OCI-LY7 (cell line): Measurements from ENCODE around the gene TTC38. TPM values are rescaled to one million over a fixed set of nuclear protein-coding genes. Genes with fewer than 3 reads are reported as not detected.

Experiments
- Bru-seq: library from RNA; stranded (reverse); fragments of 400-500 nt; gene quantifications from one replicate; lab custom pipeline; 2021; lab: Mats Ljungman, UMichigan
- BruChase-seq, 2 experiments: library from RNA; stranded (reverse); fragments of 400-500 nt; gene quantifications; one replicate each; lab custom pipeline; 2021; lab: Mats Ljungman, UMichigan
- BruUV-seq: library from RNA; stranded (reverse); fragments of 400-500 nt; replicated peaks from 2 replicates; lab custom pipeline; 2021; lab: Mats Ljungman, UMichigan
- CTCF ChIA-PET: fragments of 300-600 bp; sonication (Branson Sonifier 250); formaldehyde crosslinking; loops from one replicate; lab custom pipeline; 2022; ENCODE audit warnings: antibody characterized with exemption; ENCODE audit not compliant: unreplicated experiment; lab: Charles Lee
- POLR2A ChIA-PET: fragments of 300-600 bp; sonication (Branson Sonifier 250); formaldehyde crosslinking; loops from one replicate; lab custom pipeline; 2022; ENCODE audit warnings: antibody characterized with exemption; lab: Charles Lee
- DNase-seq: peaks from one replicate; pipeline ENCODE4 v3.0.0-alpha.2; 2015; ENCODE audit warnings: low spot score
- H2AFZ ChIP-seq: fragments of 200-600 bp; sonication (generic), shearing (Covaris generic); 2 replicates; pipeline ENCODE4 v1.6.1; 2014; ENCODE audit warnings: mild to moderate bottlenecking, antibody characterized with exemption, low read length, moderate library complexity
- H3K27ac ChIP-seq: fragments of 200-600 bp; sonication (generic); 2 replicates; pipeline ENCODE4 v1.5.1; 2014; ENCODE audit warnings: mixed run types, low read depth, mild to moderate bottlenecking, moderate library complexity, low read length, inconsistent platforms; ENCODE audit not compliant: poor library complexity, severe bottlenecking
- H3K36me3 ChIP-seq: fragments of 200-600 bp; sonication (generic); 2 replicates; pipeline ENCODE4 v1.6.1; 2014; ENCODE audit warnings: mild to moderate bottlenecking, antibody characterized with exemption, low read length, moderate library complexity, mixed read lengths; ENCODE audit not compliant: insufficient read depth
- H3K4me1 ChIP-seq: fragments of 200-600 bp; sonication (generic); 2 replicates; pipeline ENCODE4 v1.5.1; 2014; ENCODE audit warnings: mild to moderate bottlenecking, low read length; ENCODE audit not compliant: insufficient read depth, poor library complexity, severe bottlenecking
- H3K4me2 ChIP-seq: fragments of 200-600 bp; sonication (generic); 2 replicates; pipeline ENCODE4 v1.6.1; 2014; ENCODE audit warnings: mild to moderate bottlenecking, low read length
- H3K4me3 ChIP-seq: fragments of 200-600 bp; sonication (generic); 2 replicates; pipeline ENCODE4 v1.5.1; 2014; ENCODE audit warnings: mild to moderate bottlenecking, low read depth, low read length; ENCODE audit not compliant: poor library complexity, severe bottlenecking
- H3K79me2 ChIP-seq: fragments of 200-600 bp; sonication (generic); 2 replicates; pipeline ENCODE4 v1.6.1; 2016; ENCODE audit warnings: low read depth, mild to moderate bottlenecking, low read length, moderate library complexity, mixed read lengths; ENCODE audit not compliant: insufficient read depth
- H3K9me2 ChIP-seq: fragments of 200-600 bp; sonication (generic); 2 replicates; pipeline ENCODE4 v1.6.1; 2016; ENCODE audit warnings: mild to moderate bottlenecking, low read length, mixed read lengths; ENCODE audit not compliant: insufficient read depth
- H3K9me3 ChIP-seq: fragments of 200-600 bp; sonication (generic); 2 replicates; pipeline ENCODE4 v1.6.1; 2014; ENCODE audit warnings: mild to moderate bottlenecking, mixed run types, low read length, mixed read lengths
- H4K20me1 ChIP-seq: fragments of 200-600 bp; sonication (generic); 2 replicates; pipeline ENCODE4 v1.6.1; 2014; ENCODE audit warnings: mild to moderate bottlenecking, antibody characterized with exemption, low read length, moderate library complexity, mixed read lengths; ENCODE audit not compliant: insufficient read depth
- CTCF ChIP-seq: fragments of 200-600 bp; sonication (generic); conservative IDR thresholded peaks from 2 replicates; pipeline ENCODE4 v1.5.1; 2014; ENCODE audit warnings: mild to moderate bottlenecking, antibody characterized with exemption, low read length, moderate library complexity, mixed read lengths
- EZH2phosphoT487 ChIP-seq: fragments of 200-600 bp; sonication (generic); IDR thresholded peaks from 2 replicates; pipeline ENCODE4 v1.6.1; 2018; ENCODE audit warnings: low read depth, borderline replicate concordance, mild to moderate bottlenecking, mixed run types, antibody characterized with exemption, low read length, moderate library complexity, mixed read lengths
- intact Hi-C: fragments of 100-400 bp; cut with micrococcal nuclease; formaldehyde crosslinking; loops from one replicate; pipeline ENCODE4 v1.10.0; 2022; ENCODE audit not compliant: unreplicated experiment
- long read RNA-seq: library from polyadenylated mRNA; stranded (forward); transcript quantifications from one replicate; pipeline ENCODE4 v2.0.0, GENCODE V29; 2022
- total RNA-seq, 2 experiments: library from RNA; depleted of rRNA in 1 of 2; stranded (reverse); fragments of >200 nt in 1 of 2; shearing (Covaris generic) in 1 of 2; gene quantifications; 2 replicates each; pipeline ENCODE4 v1.2.3, GENCODE V29; 2014 to 2022

TTC38 gene
- 0.21 and 0.44 TPM in 2 replicates for total RNA-seq (2014; rRNA removed; shearing (Covaris generic))
- 2.4 and 2.7 TPM in 2 replicates for total RNA-seq (2022)
- Bru-seq, nascent RNA: percentile 19 among the genes with signal in this experiment
- BruChase-seq, experiment 1, labeled RNA remaining after a 6-hour chase: percentile 21 among the genes with signal in this experiment
- BruChase-seq, experiment 2, labeled RNA remaining after a 2-hour chase: percentile 19 among the genes with signal in this experiment
- long read RNA-seq, partial matches to known transcripts: 0 of 6 reads
- long read RNA-seq, other reads (novel, unspliced or antisense): 5 of 6 reads

GRCh38 chr22:46267431-46268279, at the start of gene TTC38:
TTC38 (plus strand) TSS chr22:46268008; CDS start chr22:46268040, 32 bp downstream.
- Histone ChIP-seq H3K4me3 (no peak within 1 kb of the TSS), H4K20me1 (no peaks in the 10 kb centered on the region), H3K9me3 (peaks cover 5% of the 10 kb centered on the region; the same call in 1 of the 2 replicates), H3K36me3 (no peaks in the 10 kb centered on the region), H3K79me2 (no peaks in the 10 kb centered on the region), H2AFZ (no peak within 1 kb of the TSS), H3K4me1 (no peaks in the 10 kb centered on the region), H3K4me2 (peak within 1 kb of the TSS; percentile 4; the same call in 1 of the 2 replicates), H3K9me2 (no peaks in the 10 kb centered on the region), H3K27ac (no peak within 1 kb of the TSS)
- DNase-seq: no peak
- intact Hi-C loops: no loop called here
- no peak for TF ChIP-seq EZH2phosphoT487
- no peak for TF ChIP-seq CTCF
- BruUV-seq: no TSS peak
- ChIA-PET CTCF (no interaction called here), POLR2A (interaction anchor here (0.6 kb wide), 1 partner anchor 759 kb away, joined by 3 read pairs; no protein-coding TSS in a partner anchor)

- H3K36me3 ChIP-seq: no peaks in the 10 kb centered on the region
- no peak overlapping the region; the same call in 1 of the 2 replicates for H3K4me2 ChIP-seq
- H3K4me1 ChIP-seq: no peaks in the 10 kb centered on the region
- no peaks in the 10 kb centered on the region for H3K9me2 ChIP-seq
- no peak overlapping the region for H2AFZ ChIP-seq
- H3K79me2 ChIP-seq: no peaks in the 10 kb centered on the region
- CTCF ChIA-PET: no interaction called here
- no TSS peak for BruUV-seq
- intact Hi-C loops: no loop called here
- DNase-seq: no peak
- H3K9me3 ChIP-seq: no peaks in the 10 kb centered on the region
- POLR2A ChIA-PET: no interaction called here
- no peak overlapping the region for H3K4me3 ChIP-seq
- H4K20me1 ChIP-seq: no peaks in the 10 kb centered on the region
- no peak for TF ChIP-seq EZH2phosphoT487
- TF ChIP-seq CTCF: no peak
- no peak overlapping the region for H3K27ac ChIP-seq
Measured at GRCh38 chr22:46219636-46220035, 48.2 kb upstream of the TTC38 start.
